ENCODE data around the gene DNASE2.
A peak's percentile ranks its signal among the peaks of the same experiment; 100 is the strongest.
"Not testable (repeated sequence)": the region's sequence is repeated elsewhere in the genome, so short reads cannot be mapped to it uniquely, and the experiment has no call there.

Gene DNASE2

GRCh38 chr19:12859546-12859945 lies 21.7 kb downstream of the DNASE2 start:
- DNase-seq = no peak

GRCh38 chr19:12858041-12858928 lies 23.0 kb downstream of the DNASE2 start:
- DNase-seq = no peak

- no peak for DNase-seq
Observed at GRCh38 chr19:12856653-12857052, 24.6 kb downstream of the DNASE2 start.

GRCh38 chr19:12847159-12848139 lies 33.8 kb downstream of the DNASE2 start:
- DNase-seq = peak; percentile 79 to 82

- not testable (repeated sequence) for DNase-seq
Observed at GRCh38 chr19:12846613-12847012, 34.6 kb downstream of the DNASE2 start.

GRCh38 chr19:12843999-12844732 lies 37.1 kb downstream of the DNASE2 start:
- no peak for DNase-seq

GRCh38 chr19:12843328-12843727 lies 37.9 kb downstream of the DNASE2 start:
- no peak for DNase-seq

GRCh38 chr19:12842511-12842910 lies 38.7 kb downstream of the DNASE2 start:
- no peak for DNase-seq

GRCh38 chr19:12841094-12841493 lies 40.2 kb downstream of the DNASE2 start:
- peak in 1 of 2 donors; percentile 27 for DNase-seq

GRCh38 chr19:12840091-12841079 lies 40.9 kb downstream of the DNASE2 start:
- peak; percentile 35 to 40 for DNase-seq

- peak in 1 of 2 donors; percentile 18 for DNase-seq
Observed at GRCh38 chr19:12838886-12839756, 42.1 kb downstream of the DNASE2 start.

- DNase-seq = peak; percentile 29 to 47
Observed at GRCh38 chr19:12838182-12838885, 42.9 kb downstream of the DNASE2 start, which contains the start of gene MAST1. Gene MAST1, plus strand, starts transcription at chr19:12838515. Its CDS starts 58 bp downstream, at chr19:12838573.

- DNase-seq = no peak
Observed at GRCh38 chr19:12837225-12837624, 44.0 kb downstream of the DNASE2 start.

- no peak for DNase-seq
Observed at GRCh38 chr19:12836529-12836863, 44.8 kb downstream of the DNASE2 start.

- DNase-seq = peak; percentile 35 to 36
Observed at GRCh38 chr19:12834976-12835757, 46.1 kb downstream of the DNASE2 start.

- no peak for DNase-seq
Observed at GRCh38 chr19:12834566-12834943, 46.7 kb downstream of the DNASE2 start, which contains the start of gene RTBDN. Gene RTBDN, minus strand, starts transcription at chr19:12834579. Its CDS starts 4,600 bp downstream, at chr19:12829979.

- peak; percentile 51 to 62 for DNase-seq
Observed at GRCh38 chr19:12833738-12834565, 47.3 kb downstream of the DNASE2 start.

- DNase-seq = no peak
Observed at GRCh38 chr19:12833418-12833737, 47.9 kb downstream of the DNASE2 start.

Measured in CD4-positive, alpha-beta T cell treated with Interleukin-4 for 1 hour (primary cell).